HG02870 (cell line): ENCODE results near the gene DTNA.
"Not testable (repeated sequence)": the region's sequence is repeated elsewhere in the genome, so short reads cannot be mapped to it uniquely, and the experiment has no call there.

ENCODE experiments used
- ATAC-seq: cut with Tn5 transposase; IDR thresholded peaks from one replicate; pipeline ENCODE4 v1.9.1; 2021; ENCODE audit warnings: mild to moderate bottlenecking, moderate library complexity; ENCODE audit not compliant: unreplicated experiment

The DTNA gene

GRCh38 chr18:34709750-34710441 lies at the start of gene DTNA:
Gene DTNA, plus strand, starts transcription at chr18:34710298. Its CDS starts 45,679 bp downstream, at chr18:34755977.
- ATAC-seq = no peak

- ATAC-seq = no peak
Observed at GRCh38 chr18:34660572-34660971, 49.5 kb upstream of the DTNA start.

- peak; percentile 89 for ATAC-seq
Observed at GRCh38 chr18:34661464-34662087, 48.5 kb upstream of the DTNA start.

GRCh38 chr18:34676816-34677574 lies 33.1 kb upstream of the DTNA start:
- ATAC-seq = no peak

GRCh38 chr18:34689750-34690149 lies 20.3 kb upstream of the DTNA start:
- not testable (repeated sequence) for ATAC-seq

GRCh38 chr18:34691614-34692013 lies 18.5 kb upstream of the DTNA start:
- no peak for ATAC-seq

GRCh38 chr18:34694591-34695165 lies 15.4 kb upstream of the DTNA start:
- no peak for ATAC-seq

GRCh38 chr18:34695310-34695709 lies 14.8 kb upstream of the DTNA start:
- no peak for ATAC-seq

GRCh38 chr18:34696671-34697070 lies 13.4 kb upstream of the DTNA start:
- no peak for ATAC-seq

GRCh38 chr18:34697233-34697632 lies 12.9 kb upstream of the DTNA start:
- ATAC-seq = no peak

- no peak for ATAC-seq
Observed at GRCh38 chr18:34697891-34698290, 12.2 kb upstream of the DTNA start.

GRCh38 chr18:34701911-34702310 lies 8.2 kb upstream of the DTNA start:
- ATAC-seq = no peak

- no peak for ATAC-seq
Observed at GRCh38 chr18:34702814-34703213, 7.3 kb upstream of the DTNA start.

- no peak for ATAC-seq
Observed at GRCh38 chr18:34704074-34704473, 6.0 kb upstream of the DTNA start.

GRCh38 chr18:34704823-34705222 lies 5.3 kb upstream of the DTNA start:
- ATAC-seq = no peak

- no peak for ATAC-seq
Observed at GRCh38 chr18:34707670-34708069, 2.4 kb upstream of the DTNA start.

- no peak for ATAC-seq
Observed at GRCh38 chr18:34709104-34709503, 994 bp upstream of the DTNA start.

GRCh38 chr18:34710458-34710914 lies 388 bp downstream of the DTNA start:
- ATAC-seq = no peak

- no peak for ATAC-seq
Observed at GRCh38 chr18:34710934-34711333, 836 bp downstream of the DTNA start.

- ATAC-seq = not testable (repeated sequence)
Observed at GRCh38 chr18:34716111-34716510, 6.0 kb downstream of the DTNA start.

- ATAC-seq = no peak
Observed at GRCh38 chr18:34718610-34719009, 8.5 kb downstream of the DTNA start.
